IMR-90 (cell line): ENCODE results near the gene COL27A1.

ENCODE experiments used
- BHLHE40 ChIP-seq: fragments of 150-350 bp; IDR thresholded peaks from 2 replicates; pipeline ENCODE4 v1.6.1; 2016; ENCODE audit warnings: mild to moderate bottlenecking, low read depth, low read length
- CEBPB ChIP-seq: IDR thresholded peaks from 2 replicates; pipeline ENCODE4 v1.6.1; 2012; ENCODE audit warnings: low read depth, low read length, improper control_type of control experiment
- CTCF ChIP-seq: conservative IDR thresholded peaks from 2 replicates; pipeline ENCODE4 v1.5.1; 2012; ENCODE audit warnings: mild to moderate bottlenecking, low read depth, low read length, improper control_type of control experiment
- ELK1 ChIP-seq: fragments of 150-350 bp; IDR thresholded peaks from 2 replicates; pipeline ENCODE4 v1.6.1; 2016; ENCODE audit warnings: low read depth, mild to moderate bottlenecking, low read length, moderate library complexity, borderline replicate concordance
- MAFK ChIP-seq: IDR thresholded peaks from 2 replicates; pipeline ENCODE4 v1.6.1; 2012; ENCODE audit warnings: low read depth, low read length, improper control_type of control experiment
- MAZ ChIP-seq: IDR thresholded peaks from 2 replicates; pipeline ENCODE4 v1.6.1; 2012; ENCODE audit warnings: low read depth, mild to moderate bottlenecking, low read length, improper control_type of control experiment, moderate library complexity, borderline replicate concordance
- MXI1 ChIP-seq: IDR thresholded peaks from 2 replicates; pipeline ENCODE4 v1.6.1; 2012; ENCODE audit warnings: low read depth, mild to moderate bottlenecking, low read length, moderate library complexity, borderline replicate concordance
- POLR2A ChIP-seq: IDR thresholded peaks from 2 replicates; pipeline ENCODE4 v1.6.1; 2012; ENCODE audit warnings: mild to moderate bottlenecking, low read depth, low read length
- RFX5 ChIP-seq: IDR thresholded peaks from 2 replicates; pipeline ENCODE4 v1.8.0; 2012; ENCODE audit warnings: low read depth, mild to moderate bottlenecking, low read length, moderate library complexity
- SMC3 ChIP-seq: fragments of 150-350 bp; IDR thresholded peaks from 2 replicates; pipeline ENCODE4 v1.6.1; 2016; ENCODE audit warnings: low read depth, mild to moderate bottlenecking, antibody characterized with exemption, low read length, moderate library complexity
- USF2 ChIP-seq: fragments of 150-350 bp; IDR thresholded peaks from 2 replicates; pipeline ENCODE4 v1.6.1; 2017; ENCODE audit warnings: mild to moderate bottlenecking, antibody characterized with exemption, low read length, low read depth

GRCh38 chr9:114269023-114269422 is 113.7 kb downstream of the COL27A1 start:
- TF ChIP-seq CTCF (no peak), POLR2A (no peak), MXI1 (no peak), CEBPB (no peak), MAFK (no peak), ELK1 (no peak), RFX5 (no peak), MAZ (no peak), SMC3 (no peak), BHLHE40 (no peak), USF2 (no peak)
